Measurements from ENCODE around the gene SF3A1. TPM values are rescaled to one million over a fixed set of nuclear protein-coding genes. Genes with fewer than 3 reads are reported as not detected.

The SF3A1 gene
- total and polyA plus RNA-seq, 2 of the 13 experiments (the other 11 are each of a cell fraction or from before 2014, with no cell fraction given): 10.0 to 22.0 TPM

- TF ChIP-seq ZNF550 (CRISPR knock-in tag; IDR thresholded peaks at IDR 0.05; ENCODE audit: borderline replicate concordance): peak; percentile 95
- TF ChIP-seq ZNF772 (CRISPR knock-in tag; IDR thresholded peaks at IDR 0.05): no peak
- TF ChIP-seq ZBTB34 (CRISPR knock-in tag; IDR thresholded peaks at IDR 0.05): no peak
- TF ChIP-seq PHF5A (CRISPR knock-in tag; IDR thresholded peaks at IDR 0.05; ENCODE audit: low read depth, unreplicated experiment): no peak
- no peak for TF ChIP-seq GRHL1 (CRISPR knock-in tag; conservative IDR thresholded peaks at IDR 0.05)
- TF ChIP-seq ZNF207 (IDR thresholded peaks at IDR 0.05; ENCODE audit: borderline replicate concordance): no peak
- TF ChIP-seq ZNF441 (CRISPR knock-in tag; IDR thresholded peaks at IDR 0.05; ENCODE audit: borderline replicate concordance): no peak
- TF ChIP-seq ZFP36 (IDR thresholded peaks at IDR 0.05; ENCODE audit: borderline replicate concordance, low read depth, low read length, partially characterized antibody): no peak
- no peak for TF ChIP-seq SNAPC4 (CRISPR knock-in tag; IDR thresholded peaks at IDR 0.05)
- peak; percentile 66 for TF ChIP-seq ZNF691 (CRISPR knock-in tag; IDR thresholded peaks at IDR 0.05; ENCODE audit: borderline replicate concordance, low read depth)
- no peak for TF ChIP-seq ZNF484 (CRISPR knock-in tag; IDR thresholded peaks at IDR 0.05; ENCODE audit: borderline replicate concordance, low read depth)
- no peak; the same call in none of the 2 replicates for TF ChIP-seq NRL (CRISPR knock-in tag; IDR thresholded peaks at IDR 0.05; ENCODE audit: borderline replicate concordance)
- TF ChIP-seq ZNF432 (CRISPR knock-in tag; IDR thresholded peaks at IDR 0.05; ENCODE audit: borderline replicate concordance): no peak
- peak; percentile 19; the same call in 1 of the 2 replicates for TF ChIP-seq BCL6 (CRISPR knock-in tag; IDR thresholded peaks at IDR 0.05)
- peak; percentile 71; the same call in 1 of the 2 replicates for TF ChIP-seq SNAI1 (CRISPR knock-in tag; IDR thresholded peaks at IDR 0.05; ENCODE audit: borderline replicate concordance)
- no peak for TF ChIP-seq KDM1A (CRISPR knock-in tag; IDR thresholded peaks at IDR 0.05)
- no peak for TF ChIP-seq CCAR2 (optimal IDR thresholded peaks at IDR 0.05; ENCODE audit: low read depth, low read length)
- TF ChIP-seq EHMT2 (IDR thresholded peaks at IDR 0.05; ENCODE audit: borderline replicate concordance, low read depth, low read length): no peak
These were observed at the start of gene SF3A1, which contains the start of gene CCDC157 (continued) for GRCh38 chr22:30356449-30357235.
